ENCODE data around the gene ELOB. TPM values are rescaled to one million over a fixed set of nuclear protein-coding genes. Genes with fewer than 3 reads are reported as not detected.

ELOB gene
- total RNA-seq, 2 donors from 2014 or later = 218 to 224 TPM

- no peak overlapping the region for H3K27ac Mint-ChIP-seq
- ATAC-seq (no peak), DNase-seq (ENCODE audit: low spot score in 2 of 2) (no peak)
- no peaks in the 10 kb centered on the region for H3K9me3 Mint-ChIP-seq
- no peaks in the 10 kb centered on the region for H3K36me3 Mint-ChIP-seq
These were observed 13.6 kb upstream of the ELOB start for GRCh38 chr16:2790631-2791030.

GRCh38 chr16:2787961-2788360 is 10.9 kb upstream of the ELOB start:
- Mint-ChIP-seq H3K36me3 (no peaks in the 10 kb centered on the region), H3K27ac (no peak overlapping the region)
- DNase-seq (ENCODE audit: low spot score in 2 of 2) = no peak

GRCh38 chr16:2787406-2787805 is 10.3 kb upstream of the ELOB start, which contains the start of gene PRSS33:
Gene PRSS33, minus strand, starts transcription at chr16:2787560. Its CDS starts 1,013 bp downstream, at chr16:2786547.
- no peaks in the 10 kb centered on the region for H3K36me3 Mint-ChIP-seq
- H3K27ac Mint-ChIP-seq = no peak within 1 kb of the TSS

More at GRCh38 chr16:2787961-2788360, 10.9 kb upstream of the ELOB start:
- ATAC-seq = no peak
- H3K9me3 Mint-ChIP-seq = no peaks in the 10 kb centered on the region

GRCh38 chr16:2786826-2787151 is 9.7 kb upstream of the ELOB start:
- DNase-seq (ENCODE audit: low spot score in 2 of 2) = no peak
- Mint-ChIP-seq H3K27ac (no peak overlapping the region), H3K9me3 (no peaks in the 10 kb centered on the region), H3K36me3 (no peaks in the 10 kb centered on the region)
- ATAC-seq = no peak

More at GRCh38 chr16:2787406-2787805, 10.3 kb upstream of the ELOB start, which contains the start of gene PRSS33:
- DNase-seq (ENCODE audit: low spot score in 2 of 2) = no peak
- ATAC-seq = no peak
- no peaks in the 10 kb centered on the region for H3K9me3 Mint-ChIP-seq

- H3K9me3 Mint-ChIP-seq = no peaks in the 10 kb centered on the region
- ATAC-seq (no peak), DNase-seq (ENCODE audit: low spot score in 2 of 2) (no peak)
- no peaks in the 10 kb centered on the region for H3K36me3 Mint-ChIP-seq
- no peak overlapping the region for H3K27ac Mint-ChIP-seq
These were observed 9.2 kb upstream of the ELOB start for GRCh38 chr16:2786061-2786825.

- Mint-ChIP-seq H3K36me3 (no peaks in the 10 kb centered on the region), H3K9me3 (no peaks in the 10 kb centered on the region), H3K27ac (peak overlapping the region; percentile 72 to 79)
- DNase-seq (ENCODE audit: low spot score in 2 of 2) = peak in 1 of 2 donors; percentile 45
- peak; percentile 70 to 75 for ATAC-seq
These were observed 8.3 kb upstream of the ELOB start for GRCh38 chr16:2785101-2785991.

GRCh38 chr16:2784358-2785100 is 7.4 kb upstream of the ELOB start:
- ATAC-seq (no peak), DNase-seq (ENCODE audit: low spot score in 2 of 2) (peak in 1 of 2 donors; percentile 56)
- peak overlapping the region; percentile 72 to 79 for H3K27ac Mint-ChIP-seq
- no peaks in the 10 kb centered on the region for H3K9me3 Mint-ChIP-seq
- H3K36me3 Mint-ChIP-seq = no peaks in the 10 kb centered on the region

- no peaks in the 10 kb centered on the region for H3K9me3 Mint-ChIP-seq
- no peaks in the 10 kb centered on the region for H3K36me3 Mint-ChIP-seq
- H3K27ac Mint-ChIP-seq = no peak overlapping the region
- DNase-seq (ENCODE audit: low spot score in 2 of 2) (peak in 1 of 2 donors; percentile 23), ATAC-seq (no peak)
These were observed 6.7 kb upstream of the ELOB start for GRCh38 chr16:2783581-2784357.

GRCh38 chr16:2782583-2783351 is 5.7 kb upstream of the ELOB start:
- Mint-ChIP-seq H3K27ac (peak overlapping the region in 1 of 2 donors; percentile 9), H3K36me3 (peaks cover 10% of the 10 kb centered on the region in 2 donors), H3K9me3 (no peaks in the 10 kb centered on the region)
- DNase-seq (ENCODE audit: low spot score in 2 of 2) = no peak
- no peak for ATAC-seq

GRCh38 chr16:2779978-2780898 is 3.2 kb upstream of the ELOB start:
- Mint-ChIP-seq H3K36me3 (peaks cover 15 to 21% of the 10 kb centered on the region in 2 donors), H3K9me3 (no peaks in the 10 kb centered on the region), H3K27ac (peak overlapping the region; percentile 65 to 97)
- ATAC-seq (no peak), DNase-seq (ENCODE audit: low spot score in 2 of 2) (no peak)

GRCh38 chr16:2779151-2779920 is 2.3 kb upstream of the ELOB start:
- DNase-seq (ENCODE audit: low spot score in 2 of 2) (no peak), ATAC-seq (no peak)
- Mint-ChIP-seq H3K9me3 (no peaks in the 10 kb centered on the region), H3K27ac (peak overlapping the region in 1 of 2 donors; percentile 97), H3K36me3 (peaks cover 15 to 21% of the 10 kb centered on the region in 2 donors)

- H3K36me3 Mint-ChIP-seq = peaks cover 15 to 21% of the 10 kb centered on the region in 2 donors
- no peak for DNase-seq (ENCODE audit: low spot score in 2 of 2)
These were observed 1.5 kb upstream of the ELOB start for GRCh38 chr16:2778630-2778958.

GRCh38 chr16:2777903-2778629 is 986 bp upstream of the ELOB start:
- Mint-ChIP-seq H3K9me3 (no peaks in the 10 kb centered on the region), H3K36me3 (peaks cover 15 to 21% of the 10 kb centered on the region in 2 donors), H3K27ac (peak overlapping the region; percentile 96 to 97)
- ATAC-seq (peak in 1 of 2 donors; percentile 35), DNase-seq (ENCODE audit: low spot score in 2 of 2) (no peak)

More at GRCh38 chr16:2778630-2778958, 1.5 kb upstream of the ELOB start:
- H3K27ac Mint-ChIP-seq = peak overlapping the region; percentile 96 to 97
- no peak for ATAC-seq
- no peaks in the 10 kb centered on the region for H3K9me3 Mint-ChIP-seq

All from activated naive CD4-positive, alpha-beta T cell treated with anti-CD3 and anti-CD28 coated beads, Interleukin-2, amount 50 U/mL, for 72 hours (primary cell).